Mesendoderm (in vitro differentiated cells): ENCODE data around the gene DEXI. TPM values are rescaled to one million over a fixed set of nuclear protein-coding genes. Genes with fewer than 3 reads are reported as not detected.

Experiments used
- DNase-seq: peaks from one replicate; pipeline ENCODE4 v3.0.0; 2013
- H2AK5ac ChIP-seq: 2 replicates; pipeline ENCODE4 v1.6.1; 2013; ENCODE audit warnings: low read length, inconsistent platforms
- H2BK120ac ChIP-seq: 2 replicates; pipeline ENCODE4 v1.6.1; 2013; ENCODE audit warnings: low read depth, mild to moderate bottlenecking, low read length, moderate library complexity, mixed read lengths
- H2BK15ac ChIP-seq: replicated peaks from 2 replicates; pipeline ENCODE4 v1.6.1; 2013; ENCODE audit warnings: low read depth, mild to moderate bottlenecking, moderate library complexity
- H2BK5ac ChIP-seq: 2 replicates; pipeline ENCODE4 v1.6.1; 2013; ENCODE audit warnings: low read length, inconsistent platforms
- H3K18ac ChIP-seq: 2 replicates; pipeline ENCODE4 v1.6.1; 2013; ENCODE audit warnings: mild to moderate bottlenecking, low read length, mixed read lengths
- H3K23ac ChIP-seq: one replicate; pipeline ENCODE4 v1.6.1; 2013; ENCODE audit warnings: low read length
- H3K27ac ChIP-seq: 2 replicates; pipeline ENCODE4 v1.5.1; 2013; ENCODE audit warnings: low read depth, mild to moderate bottlenecking, inconsistent platforms, low read length, moderate library complexity
- H3K27me3 ChIP-seq: 2 replicates; pipeline ENCODE4 v1.6.1; 2013; ENCODE audit warnings: low read length, control low read depth, mild to moderate bottlenecking, inconsistent platforms; ENCODE audit not compliant: insufficient read depth, poor library complexity
- H3K36me3 ChIP-seq: 2 replicates; pipeline ENCODE4 v1.6.1; 2013; ENCODE audit warnings: low read length, inconsistent platforms; ENCODE audit not compliant: control insufficient read depth, insufficient read depth
- H3K4ac ChIP-seq: one replicate; pipeline ENCODE4 v1.6.1; 2013; ENCODE audit warnings: low read depth, mild to moderate bottlenecking, low read length, moderate library complexity
- H3K4me1 ChIP-seq: 2 replicates; pipeline ENCODE4 v1.6.1; 2013; ENCODE audit warnings: low read depth, low read length, inconsistent platforms; ENCODE audit not compliant: control insufficient read depth
- H3K4me2 ChIP-seq: 2 replicates; pipeline ENCODE4 v1.6.1; 2013; ENCODE audit warnings: low read length
- H3K4me3 ChIP-seq: 2 replicates; pipeline ENCODE4 v1.5.1; 2013; ENCODE audit warnings: mild to moderate bottlenecking, low read length
- H3K56ac ChIP-seq: one replicate; pipeline ENCODE4 v1.6.1; 2013; ENCODE audit warnings: low read length
- H3K79me1 ChIP-seq: 2 replicates; pipeline ENCODE4 v1.6.1; 2013; ENCODE audit warnings: low read length, inconsistent platforms
- H3K79me2 ChIP-seq: 2 replicates; pipeline ENCODE4 v1.6.1; 2013; ENCODE audit warnings: mild to moderate bottlenecking, low read length; ENCODE audit not compliant: control insufficient read depth, insufficient read depth
- H3K9ac ChIP-seq: 2 replicates; pipeline ENCODE4 v1.6.1; 2013; ENCODE audit warnings: low read length, inconsistent platforms
- H4K5ac ChIP-seq: one replicate; pipeline ENCODE4 v1.6.1; 2013; ENCODE audit warnings: low read length
- H4K8ac ChIP-seq: one replicate; pipeline ENCODE4 v1.6.1; 2013; ENCODE audit warnings: low read depth, mild to moderate bottlenecking, control low read depth, low read length, moderate library complexity
- WGBS: extraction: QIAGEN DNeasy Blood & Tissue Kit; methylation state at CpG from one replicate; pipeline ENCODE4 v1.1.7; 2013; ENCODE audit warnings: low lambda C conversion rate, missing lambda C conversion rate; ENCODE audit not compliant: insufficient coverage; ENCODE audit errors: extremely low coverage; 5-methylcytosine and 5-hydroxymethylcytosine counted together
- polyA plus RNA-seq, 2 experiments: library from polyadenylated mRNA; stranded (reverse); fragments of 200-250 nt; gene quantifications; one replicate each; pipeline ENCODE4 v1.2.3, GENCODE V29; 2013

The DEXI gene
- 19.9 TPM for polyA plus RNA-seq (2013, experiment 1 of 2)
- 18.6 TPM for polyA plus RNA-seq (2013, experiment 2 of 2)

DNA sequence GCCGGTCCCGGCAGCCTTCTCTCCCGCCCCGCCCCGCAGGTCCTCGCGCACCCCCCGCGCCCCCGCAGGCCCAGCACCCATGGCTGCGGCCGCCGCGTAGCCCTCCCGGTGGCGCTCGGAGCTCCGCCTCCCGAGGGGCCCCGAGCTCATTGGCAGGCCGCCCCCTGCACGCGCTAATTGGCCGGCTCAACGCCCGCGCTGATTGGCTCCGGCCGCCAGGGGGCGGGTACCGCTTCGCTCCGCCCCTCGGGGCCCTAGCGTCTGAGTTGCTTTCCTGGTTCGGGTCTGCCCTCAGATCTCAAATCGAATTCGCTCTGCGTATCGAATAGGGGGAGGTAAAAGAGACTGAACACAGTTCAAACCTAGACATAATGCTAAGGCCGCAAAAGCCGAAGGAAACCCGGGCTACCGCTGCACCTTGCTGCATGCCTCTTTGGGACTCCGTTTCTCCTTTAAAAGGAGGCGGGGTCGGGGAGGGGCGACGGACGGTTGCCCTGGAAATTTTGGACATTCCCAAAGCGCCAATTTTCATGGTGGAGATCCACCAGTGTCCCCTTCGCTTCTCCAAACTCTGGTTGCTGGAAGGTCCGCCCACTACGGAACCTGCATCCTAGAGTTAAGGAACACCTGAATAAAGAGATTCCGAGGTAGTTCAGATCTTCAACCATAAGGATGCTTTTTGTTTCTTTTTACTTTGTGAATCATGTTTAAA is at the start of gene DEXI:
TSS of gene DEXI (minus strand) at position 117 of the 712 bp plus-strand sequence. CDS start 463 bp downstream, outside the sequence.
- Histone ChIP-seq H4K5ac (no peak within 1 kb of the TSS), H2BK15ac (no peak within 1 kb of the TSS), H3K4me1 (peaks cover 30% of the 10 kb centered on the region), H3K79me1 (peaks cover 29% of the 10 kb centered on the region), H3K56ac (peak within 1 kb of the TSS; percentile 84), H2BK120ac (no peak within 1 kb of the TSS), H3K79me2 (peaks cover 30% of the 10 kb centered on the region), H3K23ac (no peak within 1 kb of the TSS), H3K4me3 (peak within 1 kb of the TSS; percentile 64), H3K27ac (peak within 1 kb of the TSS; percentile 24), H3K4me2 (peak within 1 kb of the TSS; percentile 95), H3K4ac (no peak within 1 kb of the TSS), H3K27me3 (no peaks in the 10 kb centered on the region), H2AK5ac (no peak within 1 kb of the TSS), H3K9ac (peak within 1 kb of the TSS; percentile 80), H2BK5ac (no peak within 1 kb of the TSS), H3K18ac (peak within 1 kb of the TSS; percentile 51), H4K8ac (no peak within 1 kb of the TSS), H3K36me3 (no peaks in the 10 kb centered on the region)
- no CpG with 5 or more reads among the region's 55 CpGs for WGBS
- peak; percentile 90 for DNase-seq

DNA sequence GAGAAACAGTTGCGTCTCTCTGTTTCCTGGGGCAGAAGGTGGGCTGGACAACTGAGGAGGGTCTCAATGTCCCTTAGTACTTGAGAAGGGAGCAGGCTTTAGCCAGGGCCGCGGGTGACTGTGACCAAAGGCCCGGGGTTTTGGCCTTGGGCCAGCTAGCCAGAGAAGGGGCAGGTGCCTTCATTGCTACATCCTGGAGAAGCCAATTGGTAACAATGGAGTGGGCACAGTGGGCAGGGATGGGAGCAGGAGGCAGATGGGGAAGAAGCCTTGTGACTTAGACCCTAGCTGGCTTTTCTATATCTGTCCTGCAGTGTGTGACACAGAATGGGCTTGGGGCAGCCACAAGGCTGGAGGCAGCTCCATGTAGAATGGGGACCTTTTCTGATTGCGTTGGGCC is 48.1 kb upstream of the DEXI start:
- no peak for DNase-seq
- no CpG with 5 or more reads among the region's 5 CpGs for WGBS
- Histone ChIP-seq H2BK120ac (no peak overlapping the region), H3K18ac (no peak overlapping the region), H3K79me2 (no peaks in the 10 kb centered on the region), H3K79me1 (no peaks in the 10 kb centered on the region), H3K9ac (no peak overlapping the region), H3K56ac (no peak overlapping the region), H3K27ac (no peak overlapping the region), H3K36me3 (no peaks in the 10 kb centered on the region), H3K4ac (no peak overlapping the region), H4K8ac (no peak overlapping the region), H4K5ac (no peak overlapping the region), H3K23ac (no peak overlapping the region), H3K4me1 (peaks cover 9% of the 10 kb centered on the region), H2BK15ac (no peak overlapping the region), H2BK5ac (no peak overlapping the region), H2AK5ac (no peak overlapping the region), H3K27me3 (no peaks in the 10 kb centered on the region), H3K4me2 (no peak overlapping the region), H3K4me3 (no peak overlapping the region)

DNA sequence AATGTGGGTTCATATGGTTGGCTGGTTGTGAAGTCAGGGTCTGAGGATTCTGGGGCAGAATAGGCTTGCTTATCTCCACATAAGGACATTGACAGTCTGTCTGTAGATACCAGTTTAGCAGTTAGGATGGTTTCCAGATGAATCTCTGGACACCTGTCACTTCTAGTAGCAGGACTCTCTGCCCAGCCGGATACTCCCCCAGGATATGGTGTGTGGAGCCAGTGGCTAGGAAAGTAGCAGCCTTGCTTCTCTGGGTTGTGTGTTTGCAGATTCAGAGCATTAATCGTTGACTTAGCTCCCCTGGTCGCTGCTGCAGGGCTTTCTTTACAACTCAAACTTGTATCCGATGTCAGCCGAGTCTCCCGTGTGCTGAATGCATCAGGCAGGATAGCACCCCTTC is 47.3 kb upstream of the DEXI start:
- H3K18ac ChIP-seq: no peak overlapping the region
- H3K4me2 ChIP-seq: no peak overlapping the region
- no peak overlapping the region for H3K27ac ChIP-seq
- no peaks in the 10 kb centered on the region for H3K27me3 ChIP-seq
- no CpG with 5 or more reads among the region's 6 CpGs for WGBS
- no peak overlapping the region for H3K4ac ChIP-seq
- no peak overlapping the region for H2BK15ac ChIP-seq
- no peak overlapping the region for H4K8ac ChIP-seq
- H3K4me1 ChIP-seq: peaks cover 9% of the 10 kb centered on the region
- no peak overlapping the region for H2BK120ac ChIP-seq
- H2AK5ac ChIP-seq: no peak overlapping the region
- no peak for DNase-seq
- H4K5ac ChIP-seq: no peak overlapping the region
- no peak overlapping the region for H3K56ac ChIP-seq
- H3K36me3 ChIP-seq: no peaks in the 10 kb centered on the region
- no peaks in the 10 kb centered on the region for H3K79me2 ChIP-seq
- H3K79me1 ChIP-seq: no peaks in the 10 kb centered on the region
- no peak overlapping the region for H3K9ac ChIP-seq
- no peak overlapping the region for H2BK5ac ChIP-seq
- H3K4me3 ChIP-seq: no peak overlapping the region
- H3K23ac ChIP-seq: no peak overlapping the region

DNA sequence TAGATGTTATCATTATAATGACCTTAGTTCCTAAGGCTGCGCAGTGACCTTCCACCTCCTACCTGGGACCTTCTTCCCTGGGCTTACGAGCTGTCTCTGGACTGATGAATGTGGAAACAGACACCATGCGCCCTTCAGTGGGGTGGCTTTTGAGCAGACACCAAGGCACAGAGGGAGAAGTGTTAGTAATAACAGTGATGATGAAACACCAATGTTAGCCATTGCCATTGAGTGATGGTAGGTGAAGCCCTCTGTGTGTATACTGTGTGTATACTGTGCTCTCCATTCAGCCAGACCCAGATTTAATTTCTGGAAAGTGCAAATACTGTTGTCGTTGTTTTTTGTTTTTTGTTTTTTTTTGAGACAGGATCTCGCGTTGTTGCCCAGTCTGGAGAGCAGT is 46.6 kb upstream of the DEXI start:
- Histone ChIP-seq H3K4me1 (peaks cover 9% of the 10 kb centered on the region), H3K4me3 (no peak overlapping the region)
- no CpG with 5 or more reads among the region's 6 CpGs for WGBS

DNA sequence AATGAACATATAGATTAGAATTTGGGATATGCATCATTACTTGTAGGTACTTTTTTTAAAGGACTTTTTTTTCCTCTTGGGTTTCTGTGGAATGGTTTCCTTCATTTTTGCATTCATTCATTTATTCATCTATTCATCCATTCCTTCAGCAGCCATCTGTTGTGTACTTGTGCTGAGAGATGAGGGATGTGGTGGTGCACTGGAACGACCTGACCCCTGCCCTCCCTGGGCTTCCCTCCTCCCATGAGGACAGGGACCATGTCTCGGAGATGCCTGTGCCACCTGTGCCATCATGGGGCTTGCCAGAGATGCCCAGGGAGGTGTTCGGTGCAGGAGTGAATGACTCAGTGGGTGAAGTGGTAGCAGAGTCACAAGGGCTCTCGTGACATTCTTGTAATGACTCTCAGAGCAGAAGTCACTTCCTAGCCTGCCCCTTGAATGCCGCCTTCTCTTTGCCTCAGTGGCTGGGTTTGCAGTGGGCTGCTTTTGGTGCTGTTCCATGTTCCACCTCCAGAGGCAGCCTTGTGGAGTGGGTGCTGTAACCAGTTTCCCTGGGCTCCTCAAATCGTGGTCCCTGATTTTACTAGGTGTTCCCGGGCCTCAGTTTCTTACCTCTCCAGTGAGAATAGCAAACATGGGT is 46.0 kb upstream of the DEXI start:
- H3K4me1 ChIP-seq: peaks cover 9% of the 10 kb centered on the region
- H4K8ac ChIP-seq: no peak overlapping the region
- no peak overlapping the region for H2AK5ac ChIP-seq
- no peak overlapping the region for H3K4me2 ChIP-seq
- no peak overlapping the region for H3K4ac ChIP-seq
- no peaks in the 10 kb centered on the region for H3K36me3 ChIP-seq
- no peak overlapping the region for H3K18ac ChIP-seq
- no peak overlapping the region for H3K9ac ChIP-seq
- no peak overlapping the region for H3K27ac ChIP-seq
- DNase-seq: peak; percentile 21
- H2BK15ac ChIP-seq: no peak overlapping the region
- no peak overlapping the region for H3K56ac ChIP-seq
- no peaks in the 10 kb centered on the region for H3K27me3 ChIP-seq
- no peaks in the 10 kb centered on the region for H3K79me1 ChIP-seq
- no peak overlapping the region for H3K4me3 ChIP-seq
- no peak overlapping the region for H4K5ac ChIP-seq
- H2BK5ac ChIP-seq: no peak overlapping the region
- no peak overlapping the region for H2BK120ac ChIP-seq
- WGBS: no CpG with 5 or more reads among the region's 7 CpGs
- no peaks in the 10 kb centered on the region for H3K79me2 ChIP-seq
- H3K23ac ChIP-seq: no peak overlapping the region

More for the DNA sequence above, 46.6 kb upstream of the DEXI start:
- Histone ChIP-seq H2BK5ac (no peak overlapping the region), H3K18ac (no peak overlapping the region), H3K79me1 (no peaks in the 10 kb centered on the region), H3K27me3 (no peaks in the 10 kb centered on the region), H2BK120ac (no peak overlapping the region), H3K9ac (no peak overlapping the region), H3K36me3 (no peaks in the 10 kb centered on the region), H3K4me2 (no peak overlapping the region), H3K4ac (no peak overlapping the region), H2BK15ac (no peak overlapping the region), H4K8ac (no peak overlapping the region), H3K56ac (no peak overlapping the region), H3K27ac (no peak overlapping the region), H4K5ac (no peak overlapping the region), H3K23ac (no peak overlapping the region), H2AK5ac (no peak overlapping the region), H3K79me2 (no peaks in the 10 kb centered on the region)
- no peak for DNase-seq
